ENCODE measurements around the gene TBCEL. TPM values are rescaled to one million over a fixed set of nuclear protein-coding genes. Genes with fewer than 3 reads are reported as not detected.

The TBCEL gene
- total RNA-seq, 1 experiment from 2014 or later, result 17.7 TPM

GRCh38 chr11:121109471-121109870 is 85.6 kb downstream of the TBCEL start:
- no peak for TF ChIP-seq JUND (IDR thresholded peaks at IDR 0.05)
- TF ChIP-seq POLR2A (IDR thresholded peaks at IDR 0.05; ENCODE audit: borderline replicate concordance, extremely low read depth, insufficient read depth, insufficient read length), result no peak
- TF ChIP-seq ZNF274 (IDR thresholded peaks at IDR 0.05; ENCODE audit: low read depth, low read length), result no peak
- TF ChIP-seq CTCF (IDR thresholded peaks at IDR 0.05 in 2 of 3, conservative IDR thresholded peaks at IDR 0.05 in 1 of 3; ENCODE audit: borderline replicate concordance in 1 of 3, insufficient read depth in 1 of 3, low read depth in 2 of 3, low read length in 2 of 3), result no peak
- TF ChIP-seq, protein P1, sequence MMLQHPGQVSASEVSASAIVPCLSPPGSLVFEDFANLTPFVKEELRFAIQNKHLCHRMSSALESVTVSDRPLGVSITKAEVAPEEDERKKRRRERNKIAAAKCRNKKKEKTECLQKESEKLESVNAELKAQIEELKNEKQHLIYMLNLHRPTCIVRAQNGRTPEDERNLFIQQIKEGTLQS (IDR thresholded peaks at IDR 0.05), result no peak
- no peak for TF ChIP-seq TCF7L2 (IDR thresholded peaks at IDR 0.05; ENCODE audit: borderline replicate concordance, extremely low read depth, insufficient read depth, insufficient read length)
- no peak for TF ChIP-seq SIN3A (IDR thresholded peaks at IDR 0.05; ENCODE audit: low read depth)
- no peak for TF ChIP-seq ZBTB33 (IDR thresholded peaks at IDR 0.05; ENCODE audit: extremely low read depth, insufficient replicate concordance, low read length)
- TF ChIP-seq, protein P2, sequence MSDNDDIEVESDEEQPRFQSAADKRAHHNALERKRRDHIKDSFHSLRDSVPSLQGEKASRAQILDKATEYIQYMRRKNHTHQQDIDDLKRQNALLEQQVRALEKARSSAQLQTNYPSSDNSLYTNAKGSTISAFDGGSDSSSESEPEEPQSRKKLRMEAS (IDR thresholded peaks at IDR 0.05), result no peak
- no peak for TF ChIP-seq FOSL1 (IDR thresholded peaks at IDR 0.05; ENCODE audit: low read depth)
- no peak for TF ChIP-seq EGR1 (IDR thresholded peaks at IDR 0.05; ENCODE audit: low read depth)
- TF ChIP-seq CBX3 (IDR thresholded peaks at IDR 0.05; ENCODE audit: low read depth), result no peak
- TF ChIP-seq, protein P3, sequence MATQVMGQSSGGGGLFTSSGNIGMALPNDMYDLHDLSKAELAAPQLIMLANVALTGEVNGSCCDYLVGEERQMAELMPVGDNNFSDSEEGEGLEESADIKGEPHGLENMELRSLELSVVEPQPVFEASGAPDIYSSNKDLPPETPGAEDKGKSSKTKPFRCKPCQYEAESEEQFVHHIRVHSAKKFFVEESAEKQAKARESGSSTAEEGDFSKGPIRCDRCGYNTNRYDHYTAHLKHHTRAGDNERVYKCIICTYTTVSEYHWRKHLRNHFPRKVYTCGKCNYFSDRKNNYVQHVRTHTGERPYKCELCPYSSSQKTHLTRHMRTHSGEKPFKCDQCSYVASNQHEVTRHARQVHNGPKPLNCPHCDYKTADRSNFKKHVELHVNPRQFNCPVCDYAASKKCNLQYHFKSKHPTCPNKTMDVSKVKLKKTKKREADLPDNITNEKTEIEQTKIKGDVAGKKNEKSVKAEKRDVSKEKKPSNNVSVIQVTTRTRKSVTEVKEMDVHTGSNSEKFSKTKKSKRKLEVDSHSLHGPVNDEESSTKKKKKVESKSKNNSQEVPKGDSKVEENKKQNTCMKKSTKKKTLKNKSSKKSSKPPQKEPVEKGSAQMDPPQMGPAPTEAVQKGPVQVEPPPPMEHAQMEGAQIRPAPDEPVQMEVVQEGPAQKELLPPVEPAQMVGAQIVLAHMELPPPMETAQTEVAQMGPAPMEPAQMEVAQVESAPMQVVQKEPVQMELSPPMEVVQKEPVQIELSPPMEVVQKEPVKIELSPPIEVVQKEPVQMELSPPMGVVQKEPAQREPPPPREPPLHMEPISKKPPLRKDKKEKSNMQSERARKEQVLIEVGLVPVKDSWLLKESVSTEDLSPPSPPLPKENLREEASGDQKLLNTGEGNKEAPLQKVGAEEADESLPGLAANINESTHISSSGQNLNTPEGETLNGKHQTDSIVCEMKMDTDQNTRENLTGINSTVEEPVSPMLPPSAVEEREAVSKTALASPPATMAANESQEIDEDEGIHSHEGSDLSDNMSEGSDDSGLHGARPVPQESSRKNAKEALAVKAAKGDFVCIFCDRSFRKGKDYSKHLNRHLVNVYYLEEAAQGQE (IDR thresholded peaks at IDR 0.05; ENCODE audit: low read depth), result no peak
- no peak for TF ChIP-seq RAD21 (IDR thresholded peaks at IDR 0.05; ENCODE audit: low read depth)
- no peak for TF ChIP-seq SRF (IDR thresholded peaks at IDR 0.05; ENCODE audit: low read depth)
- Histone ChIP-seq H3K4me1 (ENCODE audit: control insufficient read depth in 1 of 2, insufficient read depth in 2 of 2, low read length in 2 of 2) (0 out of 4 replicates have a peak, but pooled peaks cover 0 to 3% of the 10 kb centered on the region in 2 experiments), H4K20me1 (ENCODE audit: insufficient read depth) (no peaks in the 10 kb centered on the region), H2AFZ (ENCODE audit: low read depth, low read length, poor library complexity, severe bottlenecking) (no peak overlapping the region), H3K4me3 (replicated peaks in 1 of 2; ENCODE audit: low read depth in 1 of 2, low read length in 2 of 2) (no peak overlapping the region), H3K27me3 (ENCODE audit: insufficient read depth, low read length) (peaks cover 8% of the 10 kb centered on the region; the same call in 1 of the 2 replicates), H3K79me2 (ENCODE audit: insufficient read depth, low read length) (no peaks in the 10 kb centered on the region), H3K9me2 (ENCODE audit: insufficient read depth) (no peaks in the 10 kb centered on the region), H3K9ac (ENCODE audit: low read length) (no peak overlapping the region), H3K9me3 (ENCODE audit: control insufficient read depth in 1 of 2, insufficient read depth in 1 of 2, low read depth in 1 of 2, low read length in 2 of 2) (no peaks in the 10 kb centered on the region), H3K27ac (ENCODE audit: low read depth, low read length) (no peak overlapping the region), H3K4me2 (ENCODE audit: low read length) (no peak overlapping the region), H3K36me3 (ENCODE audit: control insufficient read depth in 1 of 2, insufficient read depth in 2 of 2, low read length in 2 of 2) (no peaks in the 10 kb centered on the region)
- ChIA-PET RAD21 (ENCODE audit: low non-redundant PET in 1 of 2, low total read pairs in 2 of 2, uncharacterized antibody in 2 of 2, unreplicated experiment in 2 of 2) (no interaction called here), CTCF (no interaction called here), POLR2A (no interaction called here)
- intact Hi-C loops (cut with micrococcal nuclease), result no loop called here
- BruUV-seq (replicated peaks), result no TSS peak
- DNase-seq (ENCODE audit: low read depth, low spot score) (no peak), ATAC-seq (no peak)
